ENCODE measurements around the gene DIS3L2.
"Not testable (repeated sequence)": the region's sequence is repeated elsewhere in the genome, so short reads cannot be mapped to it uniquely, and the experiment has no call there.

DIS3L2 gene

DNA sequence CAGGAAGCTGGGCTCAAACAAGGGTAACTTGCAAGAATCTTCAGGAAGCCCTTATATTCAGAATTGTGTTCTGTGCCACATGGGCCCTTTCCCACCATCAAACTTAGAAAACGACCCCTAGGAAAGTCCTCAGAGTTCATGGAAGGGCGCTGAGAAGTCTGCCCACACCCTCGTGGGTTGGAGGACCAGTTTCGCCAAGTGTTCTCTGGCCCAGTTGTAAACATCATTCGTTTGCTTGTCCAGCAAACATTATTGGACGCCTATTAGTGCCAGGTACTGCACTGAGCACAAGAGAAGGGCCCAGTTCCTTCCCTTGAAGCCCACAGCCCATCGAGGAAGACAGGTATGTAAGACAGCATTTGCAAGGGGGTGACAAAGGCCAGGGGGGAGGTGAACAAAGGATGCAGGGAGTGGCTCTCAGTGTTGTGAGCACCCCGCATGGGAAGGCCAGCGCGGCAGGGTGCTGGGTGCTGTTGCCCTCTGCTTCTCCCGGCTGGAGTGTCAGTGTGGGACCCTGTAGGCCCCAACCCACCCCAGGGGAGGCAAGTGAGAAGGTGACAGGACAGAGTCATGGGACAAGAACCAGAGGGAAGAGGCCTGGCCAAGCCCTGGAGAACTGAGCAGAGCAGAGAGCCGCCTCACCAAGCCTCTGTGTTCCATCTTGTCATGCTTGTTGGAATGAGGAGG is 356.8 kb downstream of the DIS3L2 start:
- Histone ChIP-seq H3K27me3 (ENCODE audit: insufficient read depth, low read length) (no peaks in the 10 kb centered on the region), H3K9me3 (ENCODE audit: low read length) (peaks cover under 1% of the 10 kb centered on the region), H2AFZ (ENCODE audit: low read depth, low read length) (no peak overlapping the region), H3K4me1 (ENCODE audit: insufficient read depth, low read length) (peaks cover 21% of the 10 kb centered on the region), H3K36me3 (ENCODE audit: insufficient read depth, low read length) (no peaks in the 10 kb centered on the region), H3K4me3 (ENCODE audit: low read length) (no peak overlapping the region)

DNA sequence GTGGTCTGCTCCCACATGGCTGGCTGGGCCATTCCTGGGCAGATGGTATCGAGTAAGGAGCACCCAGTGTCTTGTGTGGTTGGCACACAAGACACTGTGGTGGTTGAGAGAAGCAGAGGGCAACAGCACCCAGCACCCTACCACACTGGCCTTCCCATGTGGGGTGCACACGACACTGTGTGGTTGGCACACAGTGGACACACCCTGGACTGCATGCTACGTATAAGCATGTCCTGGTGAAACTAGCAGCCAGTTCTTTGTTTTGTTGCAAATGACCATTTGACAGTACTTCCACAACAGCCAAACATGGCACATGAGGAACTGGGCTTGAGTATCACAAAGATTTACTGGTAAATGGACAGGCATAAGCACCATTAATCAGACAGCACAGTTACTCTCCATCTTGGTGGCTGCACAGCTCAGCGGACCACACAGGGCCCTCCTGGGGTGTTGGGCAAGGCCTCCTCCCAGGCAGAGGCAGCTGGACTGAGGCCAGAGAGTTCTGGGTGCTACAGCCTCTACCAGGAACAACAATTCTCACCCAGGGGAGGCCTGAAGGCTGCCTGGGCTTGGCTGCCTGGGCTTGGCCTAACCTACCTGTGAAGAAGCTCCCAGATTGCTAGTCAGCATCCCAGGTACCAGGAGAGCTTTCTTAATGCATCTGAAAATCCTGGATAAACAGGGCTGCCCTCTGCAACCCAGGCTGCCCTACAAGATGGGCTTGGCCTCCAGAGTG is 357.7 kb downstream of the DIS3L2 start:
- Histone ChIP-seq H3K4me3 (ENCODE audit: low read length) (no peak overlapping the region), H2AFZ (ENCODE audit: low read depth, low read length) (no peak overlapping the region), H3K36me3 (ENCODE audit: insufficient read depth, low read length) (no peaks in the 10 kb centered on the region), H3K27me3 (ENCODE audit: insufficient read depth, low read length) (no peaks in the 10 kb centered on the region), H3K4me1 (ENCODE audit: insufficient read depth, low read length) (peaks cover 23% of the 10 kb centered on the region), H3K9me3 (ENCODE audit: low read length) (no peaks in the 10 kb centered on the region)

- Histone ChIP-seq H3K27me3 (ENCODE audit: insufficient read depth, low read length) (no peaks in the 10 kb centered on the region), H3K9me3 (ENCODE audit: low read length) (no peaks in the 10 kb centered on the region), H3K4me1 (ENCODE audit: insufficient read depth, low read length) (peaks cover 23% of the 10 kb centered on the region), H3K36me3 (ENCODE audit: insufficient read depth, low read length) (no peaks in the 10 kb centered on the region), H2AFZ (ENCODE audit: low read depth, low read length) (no peak overlapping the region), H3K4me3 (ENCODE audit: low read length) (no peak overlapping the region)
Measured at GRCh38 chr2:232319803-232320442, 358.4 kb downstream of the DIS3L2 start.

DNA sequence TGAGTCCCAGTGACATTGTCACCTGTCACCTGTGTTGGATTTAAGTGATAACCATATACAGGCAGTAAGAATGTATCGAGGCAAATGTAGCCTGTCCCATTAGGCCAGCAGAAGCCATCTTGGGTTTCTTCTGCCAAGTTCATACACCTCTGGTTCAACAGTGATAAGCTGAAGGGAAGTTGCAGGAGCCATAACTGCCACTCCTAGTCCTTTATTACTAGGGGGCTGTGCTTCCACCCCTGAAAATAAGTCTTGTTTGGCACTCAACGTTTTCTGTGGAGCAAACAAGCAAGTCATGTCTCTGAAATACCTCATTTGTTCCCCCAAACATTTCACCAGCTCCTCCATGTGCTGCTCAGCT is 358.9 kb downstream of the DIS3L2 start:
- no peak overlapping the region for H3K4me3 ChIP-seq (ENCODE audit: low read length)
- H3K36me3 ChIP-seq (ENCODE audit: insufficient read depth, low read length), result no peaks in the 10 kb centered on the region
- no peaks in the 10 kb centered on the region for H3K9me3 ChIP-seq (ENCODE audit: low read length)
- H3K4me1 ChIP-seq (ENCODE audit: insufficient read depth, low read length), result peaks cover 24% of the 10 kb centered on the region
- no peak overlapping the region for H2AFZ ChIP-seq (ENCODE audit: low read depth, low read length)
- no peaks in the 10 kb centered on the region for H3K27me3 ChIP-seq (ENCODE audit: insufficient read depth, low read length)

GRCh38 chr2:232321156-232321816 is 359.8 kb downstream of the DIS3L2 start:
- Histone ChIP-seq H3K9me3 (ENCODE audit: low read length) (no peaks in the 10 kb centered on the region), H3K4me3 (ENCODE audit: low read length) (no peak overlapping the region), H3K36me3 (ENCODE audit: insufficient read depth, low read length) (no peaks in the 10 kb centered on the region), H3K27me3 (ENCODE audit: insufficient read depth, low read length) (no peaks in the 10 kb centered on the region), H3K4me1 (ENCODE audit: insufficient read depth, low read length) (peaks cover 24% of the 10 kb centered on the region), H2AFZ (ENCODE audit: low read depth, low read length) (no peak overlapping the region)

DNA sequence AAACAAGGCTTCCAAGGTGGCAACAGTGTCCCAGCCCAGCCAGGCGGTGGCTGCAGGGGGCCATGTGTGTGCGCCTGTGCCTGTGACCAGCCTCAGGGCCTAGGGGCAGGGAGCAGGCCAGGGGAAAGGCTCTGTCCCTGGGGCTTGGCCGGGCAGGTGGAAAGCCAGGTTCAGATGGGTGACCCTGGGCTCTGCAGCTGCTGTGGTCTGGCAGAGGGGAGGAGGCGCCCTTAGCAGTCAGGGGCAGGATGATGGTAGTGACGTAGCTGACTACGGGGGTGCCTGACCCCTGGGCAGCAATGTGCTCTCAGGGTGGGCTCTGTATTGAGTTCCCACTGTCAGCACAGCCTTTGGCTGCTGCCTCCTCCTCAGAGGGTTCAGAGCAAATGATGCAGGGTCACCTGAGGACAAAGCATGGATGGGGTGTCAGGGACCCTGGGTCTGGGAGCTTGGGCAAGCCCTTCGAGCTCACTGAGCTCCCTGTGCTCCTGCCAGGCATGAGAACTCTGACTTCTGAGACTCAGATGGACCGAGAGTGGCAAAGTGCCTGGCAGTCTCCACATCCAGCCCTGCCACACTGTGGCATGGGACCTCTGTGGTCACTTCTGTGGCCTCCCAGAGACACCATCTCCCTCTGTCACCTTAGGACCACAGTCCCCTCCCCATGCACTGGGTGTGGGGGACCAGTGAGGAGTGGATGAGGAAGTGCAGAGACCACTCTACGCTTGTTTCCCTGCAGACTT is 360.5 kb downstream of the DIS3L2 start:
- no peaks in the 10 kb centered on the region for H3K27me3 ChIP-seq (ENCODE audit: insufficient read depth, low read length)
- peaks cover 23% of the 10 kb centered on the region for H3K4me1 ChIP-seq (ENCODE audit: insufficient read depth, low read length)
- no peak overlapping the region for H2AFZ ChIP-seq (ENCODE audit: low read depth, low read length)
- no peaks in the 10 kb centered on the region for H3K9me3 ChIP-seq (ENCODE audit: low read length)
- H3K36me3 ChIP-seq (ENCODE audit: insufficient read depth, low read length), result no peaks in the 10 kb centered on the region
- H3K4me3 ChIP-seq (ENCODE audit: low read length), result no peak overlapping the region

DNA sequence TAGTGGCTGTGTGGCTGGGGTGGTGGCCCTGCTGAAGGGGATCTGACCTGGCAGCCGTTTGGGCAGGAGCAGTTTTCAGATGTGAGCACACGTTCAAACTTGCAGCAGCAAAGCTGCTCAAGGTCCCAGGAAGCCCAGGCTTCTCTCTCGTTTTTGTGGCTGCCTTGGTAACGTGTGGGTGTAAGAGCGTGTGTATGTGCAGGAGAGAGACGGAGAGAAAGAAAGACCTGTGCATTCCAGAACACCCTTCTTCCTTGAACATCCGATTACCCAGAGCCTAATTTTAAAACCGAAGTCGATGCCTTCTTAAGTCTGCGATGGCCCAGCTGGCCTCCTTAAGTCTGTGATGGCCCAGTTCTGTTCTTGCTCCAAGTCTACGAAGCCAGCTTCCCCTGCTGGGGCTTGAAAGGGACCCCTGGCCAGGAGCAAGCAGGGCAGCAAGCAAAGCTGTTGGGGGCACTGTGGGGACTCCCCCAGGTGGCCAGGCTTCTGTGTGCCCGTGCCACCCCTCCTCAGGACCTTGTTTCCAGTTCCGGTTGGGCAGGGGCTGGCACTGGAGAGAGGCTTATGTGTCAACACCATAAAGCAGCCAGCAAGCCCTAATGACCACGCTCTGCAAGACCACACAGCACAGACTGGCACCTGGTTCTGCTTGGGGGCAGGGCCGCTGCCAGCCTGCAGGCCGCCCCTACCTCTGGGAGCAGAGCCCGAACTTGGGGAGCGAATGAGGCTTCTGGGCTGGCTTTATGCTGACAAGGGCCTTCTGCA is 361.2 kb downstream of the DIS3L2 start:
- H3K4me3 ChIP-seq (ENCODE audit: low read length), result no peak overlapping the region
- no peaks in the 10 kb centered on the region for H3K9me3 ChIP-seq (ENCODE audit: low read length)
- no peaks in the 10 kb centered on the region for H3K36me3 ChIP-seq (ENCODE audit: insufficient read depth, low read length)
- H3K27me3 ChIP-seq (ENCODE audit: insufficient read depth, low read length), result no peaks in the 10 kb centered on the region
- peaks cover 23% of the 10 kb centered on the region for H3K4me1 ChIP-seq (ENCODE audit: insufficient read depth, low read length)
- H2AFZ ChIP-seq (ENCODE audit: low read depth, low read length), result no peak overlapping the region

GRCh38 chr2:232323328-232323650 is 361.8 kb downstream of the DIS3L2 start:
- no peak overlapping the region for H3K4me3 ChIP-seq (ENCODE audit: low read length)
- peaks cover 23% of the 10 kb centered on the region for H3K4me1 ChIP-seq (ENCODE audit: insufficient read depth, low read length)
- no peak overlapping the region for H2AFZ ChIP-seq (ENCODE audit: low read depth, low read length)
- no peaks in the 10 kb centered on the region for H3K36me3 ChIP-seq (ENCODE audit: insufficient read depth, low read length)
- H3K9me3 ChIP-seq (ENCODE audit: low read length), result no peaks in the 10 kb centered on the region
- H3K27me3 ChIP-seq (ENCODE audit: insufficient read depth, low read length), result no peaks in the 10 kb centered on the region

GRCh38 chr2:232323967-232324366 is 362.5 kb downstream of the DIS3L2 start:
- H3K4me3 ChIP-seq (ENCODE audit: low read length); H3K27me3 ChIP-seq (ENCODE audit: insufficient read depth, low read length); H2AFZ ChIP-seq (ENCODE audit: low read depth, low read length); H3K9me3 ChIP-seq (ENCODE audit: low read length); H3K36me3 ChIP-seq (ENCODE audit: insufficient read depth, low read length): not testable (repeated sequence)
- peaks cover 23% of the 10 kb centered on the region for H3K4me1 ChIP-seq (ENCODE audit: insufficient read depth, low read length)

GRCh38 chr2:232324778-232325177 is 363.3 kb downstream of the DIS3L2 start:
- Histone ChIP-seq H3K9me3 (ENCODE audit: low read length) (no peaks in the 10 kb centered on the region), H3K36me3 (ENCODE audit: insufficient read depth, low read length) (no peaks in the 10 kb centered on the region), H3K27me3 (ENCODE audit: insufficient read depth, low read length) (no peaks in the 10 kb centered on the region)

DNA sequence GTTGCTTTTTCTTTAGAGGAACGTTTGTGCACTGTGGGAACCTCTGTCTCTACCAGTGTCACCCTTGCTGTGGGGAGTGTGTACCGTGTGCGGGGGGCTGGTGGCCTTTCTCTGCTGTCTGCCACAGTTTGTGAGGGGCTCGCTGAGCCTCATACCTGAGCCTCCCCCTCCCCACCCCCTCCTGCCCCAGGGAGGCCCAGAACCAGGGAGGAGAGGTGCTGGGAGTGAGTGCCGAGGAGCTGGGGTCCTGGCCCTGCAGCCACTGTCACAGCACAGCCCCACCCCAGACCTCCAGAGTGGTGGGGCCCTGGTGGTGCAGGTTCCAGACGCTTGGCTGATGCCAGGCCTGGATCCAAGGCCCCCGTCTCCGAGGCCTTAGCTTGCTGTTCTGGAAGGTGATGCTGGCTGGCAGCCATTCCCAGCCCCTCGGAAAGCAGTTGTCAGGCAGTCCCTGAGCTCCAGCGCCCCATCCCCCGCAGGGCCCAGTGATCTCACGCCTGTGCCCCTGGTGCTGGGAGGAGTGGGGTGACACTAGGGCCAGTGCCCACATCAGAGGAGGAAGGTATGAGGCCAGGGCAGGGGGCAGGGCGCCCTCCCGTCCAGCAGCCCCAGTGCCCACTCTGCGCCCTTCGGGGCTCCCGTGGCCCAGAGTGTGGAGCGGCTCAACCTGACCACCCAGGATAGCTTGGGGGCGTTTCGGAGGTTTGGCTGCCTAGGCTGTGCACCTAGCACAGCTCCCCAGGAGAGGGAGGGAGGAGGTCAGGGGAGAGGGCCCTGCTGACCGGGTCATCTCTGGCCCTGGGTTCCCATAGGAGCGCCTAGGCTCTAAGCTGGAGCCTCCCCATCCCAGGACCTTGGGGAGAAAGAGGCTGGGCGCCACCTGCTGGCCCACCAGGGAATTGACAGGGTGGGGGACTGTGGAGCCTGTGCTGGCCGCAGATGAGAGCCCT is 364.1 kb downstream of the DIS3L2 start:
- Histone ChIP-seq H3K27me3 (ENCODE audit: insufficient read depth, low read length) (no peaks in the 10 kb centered on the region), H3K9me3 (ENCODE audit: low read length) (no peaks in the 10 kb centered on the region), H3K4me1 (ENCODE audit: insufficient read depth, low read length) (peaks cover 23% of the 10 kb centered on the region), H3K36me3 (ENCODE audit: insufficient read depth, low read length) (no peaks in the 10 kb centered on the region), H3K4me3 (ENCODE audit: low read length) (no peak overlapping the region), H2AFZ (ENCODE audit: low read depth, low read length) (no peak overlapping the region)

More at GRCh38 chr2:232324778-232325177, 363.3 kb downstream of the DIS3L2 start:
- Histone ChIP-seq H3K4me3 (ENCODE audit: low read length) (no peak overlapping the region), H3K4me1 (ENCODE audit: insufficient read depth, low read length) (peaks cover 23% of the 10 kb centered on the region), H2AFZ (ENCODE audit: low read depth, low read length) (no peak overlapping the region)

All from neuron (in vitro differentiated cells).